NCI-H1436 (cell line): ENCODE data around the gene ACBD6.

Experiments
- DNase-seq: peaks from one replicate; lab custom pipeline; 2025; lab: John Stamatoyannopoulos, UW

ACBD6 gene

GRCh38 chr1:180255536-180256340 is 246.6 kb downstream of the ACBD6 start:
- no peak for DNase-seq

- DNase-seq = no peak
Measured at GRCh38 chr1:180254854-180255253, 247.5 kb downstream of the ACBD6 start.

DNA sequence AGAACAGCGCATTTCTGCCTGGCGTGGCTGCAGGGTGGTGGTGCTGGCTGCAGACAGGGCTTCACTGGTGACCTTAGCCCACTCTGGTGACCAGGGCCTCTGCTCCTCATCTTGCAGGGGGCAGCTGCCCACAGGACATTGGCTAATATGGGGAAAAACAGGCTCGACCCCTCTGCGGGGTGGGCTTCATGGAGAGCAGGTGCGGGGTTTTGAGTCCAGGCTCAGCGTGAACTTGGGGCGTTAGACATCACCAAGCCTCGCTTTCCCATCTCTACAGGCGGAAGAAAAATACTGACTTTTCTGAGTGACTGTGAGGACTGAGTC is 247.9 kb downstream of the ACBD6 start:
- no peak for DNase-seq

GRCh38 chr1:180253585-180254495 is 248.5 kb downstream of the ACBD6 start:
- DNase-seq = no peak

- peak; percentile 65 for DNase-seq
Measured at GRCh38 chr1:180252638-180253536, 249.5 kb downstream of the ACBD6 start.

GRCh38 chr1:180251526-180252305 is 250.7 kb downstream of the ACBD6 start:
- DNase-seq = no peak

- no peak for DNase-seq
Measured at GRCh38 chr1:180250883-180251509, 251.4 kb downstream of the ACBD6 start.

DNA sequence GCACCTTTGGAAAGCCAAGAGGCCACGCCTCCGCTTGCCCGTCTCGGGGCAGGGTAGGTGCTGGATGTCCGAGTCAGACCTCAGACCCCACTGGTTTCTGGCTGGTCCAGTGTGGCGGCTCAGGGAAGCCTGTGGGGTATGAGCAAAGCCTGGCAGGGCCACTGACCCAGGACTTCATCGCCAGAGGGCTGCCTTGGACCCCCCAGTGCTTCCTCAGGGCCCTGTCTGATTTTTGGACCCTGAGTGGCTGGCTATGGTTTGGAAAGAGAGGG is 251.9 kb downstream of the ACBD6 start:
- no peak for DNase-seq

GRCh38 chr1:180249725-180250498 is 252.5 kb downstream of the ACBD6 start:
- DNase-seq = no peak

DNA sequence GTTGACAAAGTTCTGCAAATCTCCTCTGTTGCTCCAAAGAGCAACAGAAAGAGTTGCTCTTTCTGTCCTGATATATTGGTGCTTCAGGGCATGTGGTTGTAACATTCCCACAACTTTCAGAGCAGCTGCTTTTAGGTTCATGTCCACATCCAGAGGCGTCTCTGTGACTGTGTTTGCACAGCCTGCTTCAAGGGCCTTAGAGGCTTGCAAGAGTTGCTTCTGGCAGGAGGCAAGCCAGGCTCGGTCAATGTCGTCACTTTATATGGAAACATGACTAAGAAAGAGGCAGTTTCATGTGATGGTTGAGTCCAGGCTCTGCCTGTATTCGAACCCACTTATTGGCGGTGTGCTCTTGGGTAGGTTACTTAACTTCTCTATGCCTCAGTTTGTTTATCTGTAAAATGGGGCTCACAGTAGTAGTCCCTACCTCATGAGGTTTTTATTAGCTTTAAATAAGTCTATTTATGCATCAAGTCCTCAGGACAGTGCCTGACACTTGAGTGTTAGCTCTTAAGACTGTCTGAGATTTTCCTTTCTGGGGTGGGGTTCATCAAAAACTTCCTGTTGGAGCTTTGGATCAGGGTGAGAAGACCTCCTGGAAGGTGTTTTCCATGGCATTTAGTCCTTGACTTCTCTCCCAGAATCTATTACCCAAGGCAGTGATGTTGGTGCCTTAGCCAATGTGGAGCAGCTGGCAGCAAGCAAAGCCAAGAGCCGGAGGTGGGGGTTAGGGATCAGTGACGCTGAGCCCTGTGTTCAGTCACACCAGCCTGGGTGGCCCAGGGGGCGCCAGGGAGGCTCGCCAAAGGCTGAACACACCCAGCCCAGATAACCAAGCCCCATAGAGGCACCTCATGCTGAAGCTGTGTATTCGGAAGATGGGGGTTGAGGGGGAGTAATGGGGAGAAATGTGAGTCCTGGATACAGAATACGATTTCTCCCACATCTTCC is 253.4 kb downstream of the ACBD6 start:
- DNase-seq = no peak

GRCh38 chr1:180248176-180248575 is 254.2 kb downstream of the ACBD6 start:
- no peak for DNase-seq

DNA sequence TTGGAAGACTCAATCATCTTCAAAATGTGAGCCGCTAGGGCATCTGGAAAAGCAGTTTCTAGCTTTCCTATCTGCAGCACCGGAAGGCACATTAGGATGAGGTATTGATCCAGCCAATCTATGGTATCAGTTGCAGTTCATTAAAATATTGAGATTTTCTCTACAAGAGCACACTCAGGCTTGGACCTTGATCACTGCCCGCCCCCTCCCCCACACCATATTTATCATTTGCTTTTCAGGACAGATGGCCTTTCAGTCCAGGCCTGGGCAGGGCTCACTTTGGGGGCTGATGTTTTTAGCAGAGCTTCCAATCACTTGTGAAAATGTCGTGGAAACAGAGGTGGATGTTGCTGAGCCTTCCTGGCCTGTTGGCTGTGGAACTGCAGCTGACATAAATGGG is 254.8 kb downstream of the ACBD6 start:
- DNase-seq = no peak

DNA sequence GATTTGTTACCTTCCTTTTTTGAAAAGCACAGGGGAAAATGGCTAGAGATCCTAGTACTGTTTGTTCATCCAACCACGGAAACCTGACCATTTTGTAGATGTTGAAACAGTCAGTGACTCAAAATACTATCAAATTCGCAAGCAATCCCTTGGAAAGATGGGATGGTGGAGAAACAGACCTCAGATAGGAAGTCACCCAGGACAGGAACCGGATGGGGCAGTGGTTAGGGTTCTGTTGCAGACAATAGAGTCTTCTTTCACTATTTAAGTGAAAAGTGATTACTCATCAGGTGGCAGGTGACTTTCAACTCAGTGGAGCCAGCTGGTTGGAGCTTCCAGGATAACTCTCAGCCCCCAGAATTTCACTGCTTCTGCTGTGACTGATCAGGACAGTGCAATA is 255.3 kb downstream of the ACBD6 start:
- DNase-seq = no peak

DNA sequence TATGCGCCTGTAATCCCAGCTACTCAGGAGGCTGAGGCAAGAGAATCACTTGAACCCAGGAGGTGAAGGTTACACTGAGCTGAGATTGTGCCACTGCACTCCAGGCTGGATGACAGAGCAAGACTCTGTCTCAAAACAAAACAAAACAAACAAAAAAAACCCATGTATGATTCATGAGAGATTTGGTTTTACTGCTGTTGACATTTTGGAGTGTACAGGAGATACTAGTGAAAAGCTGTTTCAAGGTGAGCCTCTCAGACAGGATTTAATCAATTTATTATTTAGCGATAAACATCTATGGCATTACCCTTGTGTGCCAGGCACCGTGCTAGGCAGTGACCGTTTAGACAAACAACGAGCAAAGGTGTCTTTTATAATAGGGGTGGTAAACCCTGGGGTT is 255.8 kb downstream of the ACBD6 start:
- DNase-seq = no peak

DNA sequence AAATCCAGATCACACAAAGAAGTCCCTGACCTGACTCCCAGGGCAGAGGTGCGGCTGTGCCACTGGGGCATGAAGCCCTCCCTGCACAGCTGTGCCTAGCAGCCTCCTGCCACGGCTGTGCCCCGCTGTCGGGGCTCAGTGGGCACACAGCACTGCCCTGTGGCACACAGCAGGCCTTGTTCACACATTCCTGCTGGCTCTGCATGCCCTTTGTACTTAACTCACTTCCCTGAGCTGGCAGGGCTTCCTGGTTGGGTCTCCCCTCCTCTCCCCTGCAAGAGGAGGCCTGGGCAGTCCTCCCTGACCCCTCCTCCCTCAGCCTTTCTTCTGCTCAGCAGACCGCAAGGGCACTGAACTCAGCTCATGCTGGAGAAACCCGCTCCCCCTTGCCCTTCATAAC is 257.5 kb downstream of the ACBD6 start:
- no peak for DNase-seq

GRCh38 chr1:180243517-180244221 is 258.7 kb downstream of the ACBD6 start:
- DNase-seq = no peak

DNA sequence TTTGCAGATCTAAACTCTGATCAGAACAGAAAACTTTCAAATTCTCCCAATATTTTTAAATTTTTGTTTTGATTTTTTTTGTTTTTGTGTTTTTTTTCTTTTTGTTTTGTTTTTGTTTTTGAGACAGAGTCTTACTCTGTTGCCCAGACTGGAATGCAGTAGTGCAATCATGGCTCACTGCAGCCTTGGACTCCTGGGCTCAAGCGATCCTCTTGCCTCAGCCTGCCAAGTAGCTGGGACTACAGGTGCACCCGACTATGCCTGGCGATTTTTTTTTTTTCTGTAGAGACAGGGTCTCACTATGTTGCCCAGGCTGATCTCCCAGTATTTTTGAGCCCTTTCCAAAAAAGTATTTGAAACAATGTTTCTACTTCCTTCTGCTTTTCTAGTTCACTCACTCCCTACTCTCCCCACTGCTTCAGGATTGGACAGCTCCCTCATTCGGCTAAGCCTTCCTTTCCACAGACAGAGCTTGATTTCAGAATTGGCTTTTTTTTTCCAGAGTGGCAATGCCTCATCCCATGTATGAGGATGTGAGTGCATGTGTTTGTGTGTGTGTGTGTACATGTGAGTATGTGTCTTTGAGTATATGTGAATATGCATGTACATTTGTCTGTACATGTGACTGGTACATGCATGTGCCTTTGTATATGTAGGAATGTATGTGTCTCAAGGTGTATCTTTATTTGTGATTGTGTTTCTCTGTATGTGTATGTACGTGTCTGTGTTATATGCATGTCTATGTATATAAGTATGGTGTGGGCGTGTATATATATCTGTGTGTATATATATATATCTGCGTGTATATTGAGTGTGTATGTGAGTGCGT is 260.4 kb downstream of the ACBD6 start:
- no peak for DNase-seq
